Measurements from ENCODE around the gene SP140L. TPM values are rescaled to one million over a fixed set of nuclear protein-coding genes. Genes with fewer than 3 reads are reported as not detected.
"Not testable (repeated sequence)": the region's sequence is repeated elsewhere in the genome, so short reads cannot be mapped to it uniquely, and the experiment has no call there.

Gene SP140L
- total RNA-seq, 2 donors from 2014 or later: 3.6 to 15.2 TPM

GRCh38 chr2:230383453-230383852 lies 56.5 kb downstream of the SP140L start:
- H3K4me3 ChIP-seq: no peak overlapping the region
- WGBS: 63% methylated on average over 5 of the region's 5 CpGs
- H3K4me1 ChIP-seq (replicated peaks): no peaks in the 10 kb centered on the region
- no peak overlapping the region for H3K27ac ChIP-seq
- H3K9me3 ChIP-seq: no peaks in the 10 kb centered on the region
- DNase-seq (ENCODE audit: low spot score): no peak
- no peaks in the 10 kb centered on the region for H3K36me3 ChIP-seq
- TF ChIP-seq POLR2A (IDR thresholded peaks at IDR 0.05): no peak
- TF ChIP-seq, protein P1, sequence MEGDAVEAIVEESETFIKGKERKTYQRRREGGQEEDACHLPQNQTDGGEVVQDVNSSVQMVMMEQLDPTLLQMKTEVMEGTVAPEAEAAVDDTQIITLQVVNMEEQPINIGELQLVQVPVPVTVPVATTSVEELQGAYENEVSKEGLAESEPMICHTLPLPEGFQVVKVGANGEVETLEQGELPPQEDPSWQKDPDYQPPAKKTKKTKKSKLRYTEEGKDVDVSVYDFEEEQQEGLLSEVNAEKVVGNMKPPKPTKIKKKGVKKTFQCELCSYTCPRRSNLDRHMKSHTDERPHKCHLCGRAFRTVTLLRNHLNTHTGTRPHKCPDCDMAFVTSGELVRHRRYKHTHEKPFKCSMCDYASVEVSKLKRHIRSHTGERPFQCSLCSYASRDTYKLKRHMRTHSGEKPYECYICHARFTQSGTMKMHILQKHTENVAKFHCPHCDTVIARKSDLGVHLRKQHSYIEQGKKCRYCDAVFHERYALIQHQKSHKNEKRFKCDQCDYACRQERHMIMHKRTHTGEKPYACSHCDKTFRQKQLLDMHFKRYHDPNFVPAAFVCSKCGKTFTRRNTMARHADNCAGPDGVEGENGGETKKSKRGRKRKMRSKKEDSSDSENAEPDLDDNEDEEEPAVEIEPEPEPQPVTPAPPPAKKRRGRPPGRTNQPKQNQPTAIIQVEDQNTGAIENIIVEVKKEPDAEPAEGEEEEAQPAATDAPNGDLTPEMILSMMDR (IDR thresholded peaks at IDR 0.05): no peak
- no peak for TF ChIP-seq POLR2AphosphoS5 (IDR thresholded peaks at IDR 0.05)
- intact Hi-C loops (cut with DNase I): no loop called here
- no peaks in the 10 kb centered on the region for H3K27me3 ChIP-seq (replicated peaks; ENCODE audit: insufficient read depth)

DNA sequence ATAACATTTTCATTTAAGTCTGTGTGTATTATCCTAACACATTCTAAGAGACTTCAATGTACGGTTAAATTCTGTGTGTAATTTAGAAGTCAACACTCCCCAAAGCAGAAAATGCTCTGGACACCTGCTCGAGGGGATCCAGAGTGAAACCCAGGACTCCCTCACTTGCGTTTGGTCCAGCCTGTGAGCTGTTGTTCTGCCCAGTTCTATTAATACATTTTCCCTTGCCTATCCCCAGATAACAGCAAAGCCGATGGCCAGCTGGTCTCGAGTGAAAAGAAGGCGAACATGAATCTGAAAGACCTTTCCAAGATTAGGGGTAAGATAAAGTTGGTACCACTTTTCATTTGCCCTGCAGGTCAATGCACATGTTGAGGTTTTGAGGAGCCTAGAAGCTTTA lies 58.0 kb downstream of the SP140L start:
- Histone ChIP-seq H3K27ac (no peak overlapping the region), H3K27me3 (replicated peaks; ENCODE audit: insufficient read depth) (no peaks in the 10 kb centered on the region), H3K4me1 (replicated peaks) (no peaks in the 10 kb centered on the region), H3K9me3 (no peaks in the 10 kb centered on the region), H3K4me3 (no peak overlapping the region), H3K36me3 (no peaks in the 10 kb centered on the region)
- TF ChIP-seq POLR2AphosphoS5 (IDR thresholded peaks at IDR 0.05): no peak
- no peak for TF ChIP-seq POLR2A (IDR thresholded peaks at IDR 0.05)
- TF ChIP-seq, protein P1 (IDR thresholded peaks at IDR 0.05): no peak
- intact Hi-C loops (cut with DNase I): no loop called here
- 78% methylated on average over 6 of the region's 6 CpGs for WGBS
- DNase-seq (ENCODE audit: low spot score): no peak

GRCh38 chr2:230394301-230394700 lies 67.3 kb downstream of the SP140L start:
- Histone ChIP-seq H3K27ac (no peak overlapping the region), H3K9me3 (no peaks in the 10 kb centered on the region), H3K36me3 (no peaks in the 10 kb centered on the region), H3K4me1 (replicated peaks) (no peaks in the 10 kb centered on the region), H3K27me3 (replicated peaks; ENCODE audit: insufficient read depth) (no peaks in the 10 kb centered on the region), H3K4me3 (no peak overlapping the region)
- WGBS: 87% methylated on average over 2 of the region's 2 CpGs
- no peak for TF ChIP-seq POLR2AphosphoS5 (IDR thresholded peaks at IDR 0.05)
- no peak for DNase-seq (ENCODE audit: low spot score)
- intact Hi-C loops (cut with DNase I): no loop called here

DNA sequence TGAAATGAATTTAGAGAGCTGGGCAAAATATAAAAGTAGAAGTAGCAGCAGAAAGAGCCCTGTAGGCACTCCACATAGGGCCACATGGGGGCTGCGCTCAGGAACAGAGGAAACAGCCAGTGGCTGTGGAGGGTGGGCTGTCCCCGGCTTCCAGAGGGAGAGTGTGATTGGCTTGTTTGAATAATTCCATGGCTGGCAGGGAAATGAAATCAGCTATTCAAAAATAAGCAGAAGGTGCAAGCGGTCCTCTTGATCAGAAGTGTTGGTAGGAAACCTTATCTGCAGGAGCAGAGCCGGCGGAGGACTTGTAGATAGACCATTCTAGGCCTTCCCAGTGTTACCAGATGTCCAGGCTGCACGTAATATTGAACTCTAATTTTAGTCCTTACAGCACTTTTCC lies 71.7 kb downstream of the SP140L start:
- H3K27me3 ChIP-seq (replicated peaks; ENCODE audit: insufficient read depth); H3K4me3 ChIP-seq; intact Hi-C loops (cut with DNase I); DNase-seq (ENCODE audit: low spot score); H3K9me3 ChIP-seq; H3K4me1 ChIP-seq (replicated peaks); H3K27ac ChIP-seq; H3K36me3 ChIP-seq: not testable (repeated sequence)
- 99% methylated on average over 6 of the region's 6 CpGs for WGBS

DNA sequence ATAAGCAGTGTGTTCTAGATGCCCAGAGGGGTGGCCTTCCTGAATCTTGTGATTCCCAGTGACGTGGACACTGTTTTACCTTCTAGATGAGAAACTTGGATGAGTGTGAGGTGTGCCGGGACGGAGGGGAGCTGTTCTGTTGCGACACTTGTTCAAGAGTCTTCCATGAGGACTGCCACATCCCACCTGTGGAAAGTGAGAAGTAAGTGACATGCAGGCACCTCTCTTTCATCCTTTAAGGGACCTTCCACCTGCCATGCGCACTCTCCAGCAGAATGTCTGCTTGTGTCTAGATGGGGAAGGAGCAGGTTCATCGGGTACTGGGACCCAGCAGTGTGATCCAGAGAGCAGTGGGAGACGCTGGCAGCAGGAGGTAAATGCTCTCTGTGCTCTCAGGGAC lies 73.0 kb downstream of the SP140L start:
- H3K9me3 ChIP-seq: no peaks in the 10 kb centered on the region
- no peak overlapping the region for H3K4me3 ChIP-seq
- H3K36me3 ChIP-seq: peaks cover 0 to 7% of the 10 kb centered on the region in 2 donors
- no peaks in the 10 kb centered on the region for H3K27me3 ChIP-seq (replicated peaks; ENCODE audit: insufficient read depth)
- WGBS: 88% methylated on average over 7 of the region's 7 CpGs
- H3K27ac ChIP-seq: no peak overlapping the region
- no peak for TF ChIP-seq POLR2AphosphoS5 (IDR thresholded peaks at IDR 0.05)
- TF ChIP-seq, protein P1 (IDR thresholded peaks at IDR 0.05): no peak
- no peak for TF ChIP-seq POLR2A (IDR thresholded peaks at IDR 0.05)
- intact Hi-C loops (cut with DNase I): no loop called here
- no peaks in the 10 kb centered on the region for H3K4me1 ChIP-seq (replicated peaks)
- no peak for DNase-seq (ENCODE audit: low spot score)

GRCh38 chr2:230400454-230400853 lies 73.5 kb downstream of the SP140L start:
- Histone ChIP-seq H3K27ac (no peak overlapping the region), H3K4me1 (replicated peaks) (no peaks in the 10 kb centered on the region), H3K9me3 (no peaks in the 10 kb centered on the region), H3K36me3 (peaks cover 0 to 7% of the 10 kb centered on the region in 2 donors), H3K4me3 (no peak overlapping the region), H3K27me3 (replicated peaks; ENCODE audit: insufficient read depth) (no peaks in the 10 kb centered on the region)
- no peak for DNase-seq (ENCODE audit: low spot score)
- intact Hi-C loops (cut with DNase I): no loop called here
- TF ChIP-seq, protein P1 (IDR thresholded peaks at IDR 0.05): no peak
- TF ChIP-seq POLR2A (IDR thresholded peaks at IDR 0.05) (no peak), POLR2AphosphoS5 (IDR thresholded peaks at IDR 0.05) (no peak)
- WGBS: 68% methylated on average over 5 of the region's 5 CpGs

DNA sequence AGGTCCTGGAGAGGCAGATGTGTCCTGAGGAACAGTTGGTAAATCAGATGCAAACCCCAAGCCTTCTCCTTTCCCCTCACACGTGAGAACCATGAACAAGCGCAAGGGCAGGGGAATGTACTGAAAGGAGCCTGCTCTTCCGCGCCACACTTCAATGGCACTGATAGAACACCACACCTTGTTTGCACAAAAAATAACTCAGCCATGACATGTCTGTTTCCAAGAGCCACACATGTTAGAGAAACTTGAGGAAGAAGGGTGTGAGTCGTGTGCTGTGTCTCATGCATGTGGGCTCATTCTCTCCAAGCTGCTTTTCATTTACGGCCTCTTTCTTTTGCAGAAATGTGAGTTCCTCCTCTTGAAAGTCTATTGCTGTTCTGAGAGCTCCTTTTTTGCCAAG lies 74.0 kb downstream of the SP140L start:
- H3K9me3 ChIP-seq; H3K4me1 ChIP-seq (replicated peaks); intact Hi-C loops (cut with DNase I); H3K36me3 ChIP-seq; H3K27ac ChIP-seq; H3K4me3 ChIP-seq; DNase-seq (ENCODE audit: low spot score); H3K27me3 ChIP-seq (replicated peaks; ENCODE audit: insufficient read depth): not testable (repeated sequence)
- WGBS: 95% methylated on average over 2 of the region's 6 CpGs

Measured in prostate gland (tissue), 2 donors.